Fibroblast of lung (primary cell): ENCODE data around the gene AGXT.

ENCODE experiments used
- EZH2 ChIP-seq: IDR thresholded peaks from 2 replicates; pipeline ENCODE4 v1.5.1; 2012; ENCODE audit warnings: low read length, control low read depth, mild to moderate bottlenecking; ENCODE audit errors: missing control alignments
- TF ChIP-seq, protein P1 (sequence below), 2 donors: IDR thresholded peaks in 1 of 2; conservative IDR thresholded peaks in 1 of 2; 1 replicate in 1 of 2; 2 replicates in 1 of 2; pipeline ENCODE4 v1.5.1; 2011 to 2012; ENCODE audit warnings: low read length in 2 of 2, control low read depth in 1 of 2, inconsistent platforms in 1 of 2, low read depth in 1 of 2, mild to moderate bottlenecking in 1 of 2

DNA sequence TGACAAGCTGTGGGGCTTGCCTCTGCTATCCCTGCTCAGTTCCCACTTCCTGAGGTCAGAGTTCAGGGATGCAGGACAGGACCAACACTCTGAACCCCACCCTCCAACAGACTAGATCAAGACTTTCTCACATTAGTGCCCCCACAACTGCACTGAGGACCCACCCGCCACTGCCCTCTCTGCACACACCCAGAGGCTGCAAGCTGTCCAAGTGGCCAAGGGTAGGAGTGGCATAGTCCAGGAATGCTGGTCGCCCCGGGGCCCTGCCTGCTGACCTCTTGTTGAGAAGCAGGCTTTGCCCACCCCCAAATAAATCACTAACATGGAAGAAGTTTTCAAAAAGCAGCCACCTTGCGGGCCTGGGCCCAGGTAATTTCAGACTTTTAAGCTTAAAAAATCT, 43.1 kb upstream of the AGXT start:
- TF ChIP-seq, protein P1, sequence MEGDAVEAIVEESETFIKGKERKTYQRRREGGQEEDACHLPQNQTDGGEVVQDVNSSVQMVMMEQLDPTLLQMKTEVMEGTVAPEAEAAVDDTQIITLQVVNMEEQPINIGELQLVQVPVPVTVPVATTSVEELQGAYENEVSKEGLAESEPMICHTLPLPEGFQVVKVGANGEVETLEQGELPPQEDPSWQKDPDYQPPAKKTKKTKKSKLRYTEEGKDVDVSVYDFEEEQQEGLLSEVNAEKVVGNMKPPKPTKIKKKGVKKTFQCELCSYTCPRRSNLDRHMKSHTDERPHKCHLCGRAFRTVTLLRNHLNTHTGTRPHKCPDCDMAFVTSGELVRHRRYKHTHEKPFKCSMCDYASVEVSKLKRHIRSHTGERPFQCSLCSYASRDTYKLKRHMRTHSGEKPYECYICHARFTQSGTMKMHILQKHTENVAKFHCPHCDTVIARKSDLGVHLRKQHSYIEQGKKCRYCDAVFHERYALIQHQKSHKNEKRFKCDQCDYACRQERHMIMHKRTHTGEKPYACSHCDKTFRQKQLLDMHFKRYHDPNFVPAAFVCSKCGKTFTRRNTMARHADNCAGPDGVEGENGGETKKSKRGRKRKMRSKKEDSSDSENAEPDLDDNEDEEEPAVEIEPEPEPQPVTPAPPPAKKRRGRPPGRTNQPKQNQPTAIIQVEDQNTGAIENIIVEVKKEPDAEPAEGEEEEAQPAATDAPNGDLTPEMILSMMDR (conservative IDR thresholded peaks at IDR 0.05 in 1 of 2, IDR thresholded peaks at IDR 0.05 in 1 of 2; ENCODE audit: low read depth in 1 of 2, low read length in 2 of 2) = no peak
- no peak for TF ChIP-seq EZH2
